Posterior vena cava (tissue), 2 donors: ENCODE results near the gene ROBO1. TPM values are rescaled to one million over a fixed set of nuclear protein-coding genes. Genes with fewer than 3 reads are reported as not detected.
"Not testable (repeated sequence)": the region's sequence is repeated elsewhere in the genome, so short reads cannot be mapped to it uniquely, and the experiment has no call there.

Experiments
- DNase-seq: peaks from one replicate; pipeline ENCODE4 v3.0.0-alpha.2; 2020; ENCODE audit warnings: low spot score
- intact Hi-C, 2 donors: fragments of 100-400 bp; cut with DNase I; formaldehyde crosslinking; loops; one replicate each; pipeline versions ENCODE4 v1.14.1 to v1.14.2; 2022 to 2023
- total RNA-seq, 2 donors: library from RNA; stranded (reverse); fragmentation: NEBNext Ultra II Directional; extraction: Animal tissue kit (Norgen Biotek cat#: 25700); gene quantifications; one replicate each; pipeline ENCODE4 v1.2.1, GENCODE V29; 2021
- donor health status: DM: yes; HTN: yes; CAD: no.
- donor health status: DM: yes; HTN: yes; CAD: no.

Gene ROBO1
- total RNA-seq, 2 donors from 2014 or later, result 27.2 to 28.2 TPM

- intact Hi-C loops, result no loop called here
Observed at GRCh38 chr3:78697426-78697825, 1070.4 kb downstream of the ROBO1 start.

GRCh38 chr3:78690766-78691165 is 1077.0 kb downstream of the ROBO1 start:
- no peak for DNase-seq
- intact Hi-C loops, result no loop called here

More at GRCh38 chr3:78697426-78697825, 1070.4 kb downstream of the ROBO1 start:
- no peak for DNase-seq

- DNase-seq, result no peak
- intact Hi-C loops, result no loop called here
Observed at GRCh38 chr3:78689378-78689777, 1078.4 kb downstream of the ROBO1 start.

GRCh38 chr3:78687520-78687919 is 1080.3 kb downstream of the ROBO1 start:
- DNase-seq, result no peak
- intact Hi-C loops, result no loop called here

GRCh38 chr3:78683284-78683683 is 1084.5 kb downstream of the ROBO1 start:
- intact Hi-C loops, result no loop called here
- no peak for DNase-seq

GRCh38 chr3:78675119-78675805 is 1092.5 kb downstream of the ROBO1 start:
- peak; percentile 75 for DNase-seq
- intact Hi-C loops, result not testable (repeated sequence)

GRCh38 chr3:78670746-78671145 is 1097.1 kb downstream of the ROBO1 start:
- DNase-seq, result no peak
- intact Hi-C loops, result no loop called here

GRCh38 chr3:78670094-78670493 is 1097.7 kb downstream of the ROBO1 start:
- no peak for DNase-seq
- intact Hi-C loops, result no loop called here

- intact Hi-C loops, result no loop called here
- DNase-seq, result no peak
Observed at GRCh38 chr3:78668302-78668701, 1099.5 kb downstream of the ROBO1 start.

GRCh38 chr3:78666470-78666800 is 1101.4 kb downstream of the ROBO1 start:
- intact Hi-C loops, result no loop called here
- DNase-seq, result no peak

- intact Hi-C loops, result no loop called here
Observed at GRCh38 chr3:78665776-78666469, 1101.9 kb downstream of the ROBO1 start.

GRCh38 chr3:78665101-78665500 is 1102.7 kb downstream of the ROBO1 start:
- DNase-seq, result no peak
- intact Hi-C loops, result no loop called here

More at GRCh38 chr3:78665776-78666469, 1101.9 kb downstream of the ROBO1 start:
- DNase-seq, result no peak

GRCh38 chr3:78660957-78661356 is 1106.8 kb downstream of the ROBO1 start:
- intact Hi-C loops, result no loop called here
- DNase-seq, result no peak

- intact Hi-C loops, result loop anchor here (10.0 kb wide), 1 partner anchor 375 kb away; no protein-coding TSS in a partner anchor
Observed at GRCh38 chr3:78659386-78659987, 1108.3 kb downstream of the ROBO1 start.

GRCh38 chr3:78647726-78648125 is 1120.1 kb downstream of the ROBO1 start:
- no peak for DNase-seq
- intact Hi-C loops, result no loop called here

More at GRCh38 chr3:78659386-78659987, 1108.3 kb downstream of the ROBO1 start:
- DNase-seq, result no peak

GRCh38 chr3:78645628-78646310 is 1122.0 kb downstream of the ROBO1 start:
- no peak for DNase-seq
- intact Hi-C loops, result no loop called here

- DNase-seq, result no peak
- intact Hi-C loops, result no loop called here
Observed at GRCh38 chr3:78644847-78645246, 1123.0 kb downstream of the ROBO1 start.

GRCh38 chr3:78642226-78643035 is 1125.4 kb downstream of the ROBO1 start:
- intact Hi-C loops, result no loop called here
- DNase-seq, result no peak

GRCh38 chr3:78641703-78642102 is 1126.1 kb downstream of the ROBO1 start:
- no peak for DNase-seq
- intact Hi-C loops, result no loop called here
